ENCODE data around the gene MAN1C1.

The MAN1C1 gene

GRCh38 chr1:25622531-25622930 lies 5.9 kb downstream of the MAN1C1 start:
- H3K36me3 ChIP-seq = no peaks in the 10 kb centered on the region
- H3K4me1 ChIP-seq (ENCODE audit: control insufficient read depth in 1 of 2, insufficient read depth in 1 of 2, low read depth in 1 of 2, low read length in 1 of 2) = peaks cover 6 to 8% of the 10 kb centered on the region in 2 experiments
- no peak overlapping the region for H3K4me3 ChIP-seq (ENCODE audit: low read depth in 1 of 2, low read length in 1 of 2)

GRCh38 chr1:25623007-25623406 lies 6.4 kb downstream of the MAN1C1 start:
- H3K9me3 ChIP-seq = no peaks in the 10 kb centered on the region

More at GRCh38 chr1:25622531-25622930, 5.9 kb downstream of the MAN1C1 start:
- Histone ChIP-seq H3K27ac (no peak overlapping the region), H3K27me3 (peaks cover 58% of the 10 kb centered on the region), H3K9me3 (no peaks in the 10 kb centered on the region)
- TF ChIP-seq CTCF (IDR thresholded peaks at IDR 0.05) = no peak

DNA sequence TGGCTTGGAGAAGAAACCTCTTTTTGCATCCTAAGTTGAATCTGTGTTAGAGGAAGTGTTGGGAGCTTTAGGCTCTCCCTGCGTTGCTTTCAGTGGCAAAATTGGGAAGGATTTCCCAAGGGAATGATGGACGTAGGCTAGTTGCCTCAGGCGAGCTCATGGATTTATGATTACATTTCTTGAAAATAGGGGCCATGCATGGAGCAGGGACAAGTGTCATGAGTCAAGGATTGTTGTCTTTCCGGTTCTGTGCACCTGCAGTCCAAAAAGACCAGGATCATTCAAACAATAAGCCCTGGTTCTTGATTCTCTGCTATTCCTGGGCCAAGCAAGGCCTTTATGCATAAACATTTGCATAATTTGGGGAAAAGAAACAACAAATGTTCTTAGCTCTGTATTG lies 7.1 kb downstream of the MAN1C1 start:
- H3K9me3 ChIP-seq = no peaks in the 10 kb centered on the region
- H3K27me3 ChIP-seq = peaks cover 46% of the 10 kb centered on the region
- no peaks in the 10 kb centered on the region for H3K4me1 ChIP-seq (ENCODE audit: control insufficient read depth in 1 of 2, insufficient read depth in 1 of 2, low read depth in 1 of 2, low read length in 1 of 2)
- H3K4me3 ChIP-seq (ENCODE audit: low read depth in 1 of 2, low read length in 1 of 2) = no peak overlapping the region
- no peak overlapping the region for H3K27ac ChIP-seq
- H3K36me3 ChIP-seq = no peaks in the 10 kb centered on the region
- no peak for TF ChIP-seq CTCF (IDR thresholded peaks at IDR 0.05)

More at GRCh38 chr1:25623007-25623406, 6.4 kb downstream of the MAN1C1 start:
- Histone ChIP-seq H3K36me3 (no peaks in the 10 kb centered on the region), H3K27me3 (peaks cover 53% of the 10 kb centered on the region), H3K4me3 (ENCODE audit: low read depth in 1 of 2, low read length in 1 of 2) (no peak overlapping the region), H3K27ac (no peak overlapping the region), H3K4me1 (ENCODE audit: control insufficient read depth in 1 of 2, insufficient read depth in 1 of 2, low read depth in 1 of 2, low read length in 1 of 2) (peaks cover 2 to 3% of the 10 kb centered on the region in 2 experiments)
- TF ChIP-seq CTCF (IDR thresholded peaks at IDR 0.05) = no peak

DNA sequence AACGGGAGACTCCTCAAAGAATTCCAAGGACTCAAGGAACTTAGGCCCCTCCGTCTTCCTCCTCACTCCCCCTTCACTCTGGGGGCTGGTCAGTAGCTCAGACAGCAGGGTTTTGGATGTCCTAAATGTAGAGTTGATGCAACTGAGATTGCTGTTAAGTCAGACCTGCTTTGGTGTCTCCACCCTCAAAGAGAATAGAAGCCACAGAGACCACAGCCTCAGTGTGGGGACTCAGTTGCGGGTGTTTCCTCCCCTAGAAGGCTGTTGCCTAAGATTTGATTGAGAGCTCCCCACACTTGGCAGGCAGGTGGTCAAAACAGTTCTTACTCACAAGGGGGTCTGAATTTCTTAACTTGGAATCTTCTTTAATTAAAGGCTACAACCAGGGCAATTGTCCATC lies 7.6 kb downstream of the MAN1C1 start:
- Histone ChIP-seq H3K4me3 (ENCODE audit: low read depth in 1 of 2, low read length in 1 of 2) (no peak overlapping the region), H3K4me1 (ENCODE audit: control insufficient read depth in 1 of 2, insufficient read depth in 1 of 2, low read depth in 1 of 2, low read length in 1 of 2) (no peaks in the 10 kb centered on the region)
- TF ChIP-seq CTCF (IDR thresholded peaks at IDR 0.05) = no peak

GRCh38 chr1:25624604-25625003 lies 8.0 kb downstream of the MAN1C1 start:
- Histone ChIP-seq H3K27ac (no peak overlapping the region), H3K4me3 (ENCODE audit: low read depth in 1 of 2, low read length in 1 of 2) (no peak overlapping the region), H3K9me3 (no peaks in the 10 kb centered on the region), H3K27me3 (peaks cover 38% of the 10 kb centered on the region), H3K4me1 (ENCODE audit: control insufficient read depth in 1 of 2, insufficient read depth in 1 of 2, low read depth in 1 of 2, low read length in 1 of 2) (no peaks in the 10 kb centered on the region), H3K36me3 (no peaks in the 10 kb centered on the region)
- TF ChIP-seq CTCF (IDR thresholded peaks at IDR 0.05) = no peak

More for the DNA sequence above, 7.6 kb downstream of the MAN1C1 start:
- Histone ChIP-seq H3K27ac (no peak overlapping the region), H3K27me3 (peaks cover 42% of the 10 kb centered on the region), H3K9me3 (no peaks in the 10 kb centered on the region), H3K36me3 (no peaks in the 10 kb centered on the region)

DNA sequence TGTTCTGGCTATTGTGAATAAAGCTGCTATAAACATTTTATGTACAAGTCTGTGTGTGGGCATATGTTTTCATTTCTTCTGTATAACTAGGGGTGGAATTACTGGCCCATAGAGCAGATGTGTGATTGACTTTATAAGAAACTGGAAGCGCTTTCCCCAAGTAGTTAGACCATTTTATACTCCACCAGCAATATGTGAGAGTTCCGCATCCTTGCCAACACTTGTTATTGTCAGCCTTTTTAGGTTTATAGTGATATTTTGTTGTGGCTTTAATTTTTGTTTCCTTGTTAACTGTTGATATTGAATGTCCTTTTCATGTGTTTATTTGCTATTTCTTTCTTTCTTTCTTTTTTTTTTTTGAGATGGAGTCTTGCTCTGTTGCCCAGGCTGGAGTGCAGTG lies 9.4 kb downstream of the MAN1C1 start:
- Histone ChIP-seq H3K9me3 (no peaks in the 10 kb centered on the region), H3K36me3 (no peaks in the 10 kb centered on the region), H3K4me1 (ENCODE audit: control insufficient read depth in 1 of 2, insufficient read depth in 1 of 2, low read depth in 1 of 2, low read length in 1 of 2) (no peaks in the 10 kb centered on the region), H3K27ac (no peak overlapping the region), H3K4me3 (ENCODE audit: low read depth in 1 of 2, low read length in 1 of 2) (no peak overlapping the region), H3K27me3 (peaks cover 26% of the 10 kb centered on the region)
- TF ChIP-seq CTCF (IDR thresholded peaks at IDR 0.05) = no peak
